Heart left ventricle (tissue), 16 donors: ENCODE data around the gene SEC14L3. TPM values are rescaled to one million over a fixed set of nuclear protein-coding genes. Genes with fewer than 3 reads are reported as not detected.
A peak's percentile ranks its signal among the peaks of the same experiment; 100 is the strongest.

Experiments
- ATAC-seq, 4 donors: fragments of 200-7000 bp; cut with Tn5 transposase; one replicate each; pipeline ENCODE4 v1.9.1; 2020 to 2022; ENCODE audit warnings: moderate library complexity in 4 of 4, mild to moderate bottlenecking in 3 of 4, moderate number of reproducible peaks in 1 of 4
- DNase-seq, 5 donors: peaks; one replicate each; pipeline ENCODE4 v3.0.0-alpha.2; 2020
- H3K27ac ChIP-seq, 12 donors: fragments of 200-600 bp; sonication (generic) in 4 of 12; one replicate each; pipeline versions ENCODE4 v1.5.0 to v1.8.0; 2016 to 2022; ENCODE audit warnings: mild to moderate bottlenecking in 2 of 12
- H3K27me3 ChIP-seq, 9 donors: fragments of 200-600 bp; sonication (generic) in 2 of 9; one replicate each; pipeline versions ENCODE4 v1.5.1 to v1.8.0; 2016 to 2022; ENCODE audit warnings: mild to moderate bottlenecking in 3 of 9
- H3K36me3 ChIP-seq, 9 donors: fragments of 200-600 bp; sonication (generic) in 2 of 9; one replicate each; pipeline versions ENCODE4 v1.5.0 to v1.8.0; 2018 to 2022; ENCODE audit warnings: mild to moderate bottlenecking in 2 of 9
- H3K4me1 ChIP-seq, 12 donors: fragments of 200-600 bp; sonication (generic) in 4 of 12; one replicate each; pipeline versions ENCODE4 v1.5.0 to v1.8.0; 2016 to 2022; ENCODE audit warnings: mild to moderate bottlenecking in 3 of 12
- H3K4me3 ChIP-seq, 12 donors: fragments of 200-600 bp; sonication (generic) in 4 of 12; one replicate each; pipeline versions ENCODE4 v1.5.0 to v1.8.0; 2017 to 2022; ENCODE audit warnings: mild to moderate bottlenecking in 9 of 12, moderate library complexity in 4 of 12
- H3K9me3 ChIP-seq, 12 donors: fragments of 200-600 bp; sonication (generic) in 4 of 12; one replicate each; pipeline versions ENCODE4 v1.5.0 to v1.8.0; 2016 to 2022; ENCODE audit warnings: mild to moderate bottlenecking in 1 of 12
- CTCF ChIP-seq, 12 donors: fragments of 200-600 bp; sonication (generic) in 4 of 12; IDR thresholded peaks; one replicate each; pipeline versions ENCODE4 v1.5.0 to v1.8.0; 2018 to 2022; ENCODE audit warnings: antibody characterized with exemption in 12 of 12, mild to moderate bottlenecking in 5 of 12
- POLR2A ChIP-seq, 2 donors: fragments of 450-650 bp; IDR thresholded peaks; one replicate each; pipeline ENCODE4 v1.6.1; 2017; ENCODE audit warnings: antibody characterized with exemption in 2 of 2, mild to moderate bottlenecking in 2 of 2, moderate library complexity in 2 of 2
- WGBS, 4 donors: extraction: QIAGEN DNeasy Blood & Tissue Kit in 2 of 4; methylation state at CpG; one replicate each; pipeline versions ENCODE4 v1.1.5 to v1.1.7; 2013 to 2018; 5-methylcytosine and 5-hydroxymethylcytosine counted together
- intact Hi-C, 10 donors: fragments of 100-400 bp; cut with DNase I; formaldehyde crosslinking; loops; one replicate each; pipeline versions ENCODE4 v1.11.1 to v1.14.2; 2022
- polyA plus RNA-seq, 2 donors: library from polyadenylated mRNA; stranded (reverse); fragments of 200-250 nt; gene quantifications; one replicate each; pipeline ENCODE4 v1.2.3, GENCODE V29; 2013
- total RNA-seq, 9 donors: library from RNA; depleted of rRNA in 2 of 9; stranded (reverse); fragments of >200 nt in 2 of 9; fragmentation: NEBNext Ultra II Directional in 3 of 9; extraction: Animal tissue kit (Norgen Biotek cat#: 25700) in 3 of 9; gene quantifications; one replicate each; pipeline versions ENCODE4 v1.1.0 to v1.2.4, GENCODE V29; 2016 to 2023
- donor health status: ischemic (EF 13 %, LVEDD 7.1; RV severe dilation, severe dysfunction).
- donor health status: healthy with polysubstance abuse.
- donor health status: DM: no; HTN: yes; CAD: no.
- donor health status: DM: no; HTN: no; CAD: no.
- donor health status: ischemic (EF 25% LVEDD 6.9; RV normal size, moderate dysfunction).
- donor health status: ischemic (EF 25% LVEDD 5.7; RV mildly dilated, moderate dysfunction).
- donor health status: healthy.
- donor health status: DM: yes; HTN: yes; CAD: no.
- donor health status: ischemic (EF 35%, LVEDD 5.7; RV mildly dilated, moderate dysfunction).
- donor health status: nonischemic (EF 11% LVEDD 7.7; RV severe dilation, severe dysfunction).
- donor health status: DM: yes; HTN: yes; CAD: no.
- donor health status: PGD.
- donor health status: ischemic (EF 29% LVEDD 5.4; RV normal size, mild dysfunction).
- donor health status: nonischemic (EF 23%, LVEDD 6.1; RV moderate dilation, normal function).

SEC14L3 gene
- total and polyA plus RNA-seq, 11 donors, result not detected

- intact Hi-C loops, result loop anchor here in 4 of 10 donors (5.0 to 10.0 kb wide), 3 partner anchors 160 to 180 kb away; partner anchors contain the start of genes TCN2 (in 2 of the 4) and PES1 (in 1 of the 4)
- H3K27ac ChIP-seq, result peak overlapping the region in 10 of 12 donors; percentile 53 to 98 (median 76)
Observed at GRCh38 chr22:30425327-30425615, 46.5 kb downstream of the SEC14L3 start.

DNA sequence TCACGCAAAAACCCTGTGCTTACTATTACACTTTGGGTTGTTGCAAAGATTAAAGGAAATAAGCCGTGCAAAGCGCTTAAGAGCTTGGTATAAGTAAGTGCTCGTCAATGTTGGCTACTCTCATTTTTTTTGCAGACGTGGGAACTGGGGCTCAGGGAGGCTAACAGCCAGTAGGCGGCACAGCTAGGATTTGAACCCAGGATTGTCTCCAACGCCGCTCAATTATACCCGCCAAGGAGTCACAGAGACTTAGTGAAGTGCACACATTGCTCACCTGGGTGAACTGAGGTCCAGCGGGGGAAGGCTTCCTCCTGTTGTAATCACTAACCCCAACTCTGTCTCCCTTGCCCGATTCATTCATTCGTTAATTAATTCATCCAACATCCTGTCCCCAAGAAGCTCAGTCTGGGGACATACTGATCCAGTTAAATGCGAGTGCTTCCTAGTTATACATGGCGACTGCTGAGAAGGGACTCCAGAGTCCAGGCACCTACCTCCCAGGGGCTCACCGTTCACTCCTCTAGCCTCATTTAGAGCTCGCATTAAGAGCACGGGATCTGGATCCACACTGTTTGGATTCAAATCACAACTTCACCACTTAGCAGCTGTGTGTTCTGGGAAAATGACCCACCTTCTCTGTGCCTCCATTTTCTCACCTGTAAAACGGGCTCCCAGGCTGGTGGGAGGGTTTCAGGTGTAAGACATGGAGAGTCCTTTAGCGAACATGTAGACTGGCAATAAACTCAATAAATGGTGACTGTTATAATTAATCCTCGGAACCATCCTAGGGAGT, 47.1 kb downstream of the SEC14L3 start:
- TF ChIP-seq CTCF (IDR thresholded peaks at IDR 0.05) (no peak), POLR2A (IDR thresholded peaks at IDR 0.05) (no peak)
- WGBS, 4 donors, result 47 to 51% (median 48%) methylated on average over 20 of the region's 20 CpGs
- Histone ChIP-seq H3K27me3 (no peaks in the 10 kb centered on the region), H3K9me3 (no peaks in the 10 kb centered on the region), H3K27ac (peak overlapping the region in 11 of 12 donors; percentile 89 to 99 (median 97)), H3K4me1 (peaks cover 4 to 54% (median 33%) of the 10 kb centered on the region in 12 donors), H3K4me3 (peak overlapping the region; percentile 41 to 88 (median 73)), H3K36me3 (peaks cover 0 to 18% (median 4%) of the 10 kb centered on the region in 9 donors)
- intact Hi-C loops, result loop anchor here in 4 of 10 donors (1.0 to 10.0 kb wide), 4 partner anchors 136 to 180 kb away; partner anchors contain the start of genes TCN2 (in 2 of the 4) and PES1 (in 1 of the 4)
- DNase-seq (no peak), ATAC-seq (no peak)

More at GRCh38 chr22:30425327-30425615, 46.5 kb downstream of the SEC14L3 start:
- DNase-seq (no peak), ATAC-seq (no peak)
- TF ChIP-seq CTCF (IDR thresholded peaks at IDR 0.05), result no peak
- no peak for TF ChIP-seq POLR2A (IDR thresholded peaks at IDR 0.05)
- H3K4me1 ChIP-seq, result peaks cover 4 to 53% (median 33%) of the 10 kb centered on the region in 12 donors
- H3K9me3 ChIP-seq, result no peaks in the 10 kb centered on the region
- WGBS, 4 donors, result 6 to 13% (median 9%) methylated on average over 9 of the region's 9 CpGs
- H3K36me3 ChIP-seq, result peaks cover 0 to 14% (median 4%) of the 10 kb centered on the region in 9 donors
- H3K27me3 ChIP-seq, result no peaks in the 10 kb centered on the region
- peak overlapping the region; percentile 53 to 88 (median 73) for H3K4me3 ChIP-seq

DNA sequence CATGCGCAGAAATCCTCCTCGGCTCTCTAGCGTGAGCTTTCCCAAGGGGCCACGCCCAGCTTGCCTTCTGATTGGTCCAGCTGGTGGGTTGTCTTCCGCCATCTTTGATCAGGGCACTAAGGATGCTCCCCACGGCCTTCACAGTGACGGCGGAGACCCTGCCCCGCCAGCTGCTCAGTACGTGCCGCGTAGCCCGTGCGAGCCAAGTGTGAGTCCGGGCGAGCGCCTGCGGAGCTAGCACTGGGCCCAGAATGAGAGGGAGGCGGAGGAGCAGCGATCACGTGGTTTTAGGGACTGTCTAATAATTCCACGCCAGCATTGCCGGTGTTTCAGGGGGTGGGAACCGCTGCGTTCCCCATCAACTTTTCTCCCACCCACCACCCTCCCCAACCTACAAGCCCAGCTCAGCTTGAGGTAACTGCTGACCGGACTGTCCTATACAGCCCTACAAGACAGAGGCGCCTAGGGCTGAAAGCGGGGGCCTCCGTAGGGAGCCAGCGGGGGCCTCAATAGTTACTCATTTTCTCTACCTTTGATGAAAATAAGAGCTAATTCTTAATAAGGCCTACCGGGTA, 47.8 kb downstream of the SEC14L3 start:
- H3K9me3 ChIP-seq, result no peaks in the 10 kb centered on the region
- peak; percentile 99 to 100 (median 99) for DNase-seq
- intact Hi-C loops, result loop anchor here in 3 of 10 donors (1.0 to 10.0 kb wide), 3 partner anchors 136 to 181 kb away; partner anchors contain the start of gene TCN2 (in 2 of the 3)
- WGBS, 4 donors, result 2 to 3% (median 3%) methylated on average over 31 of the region's 31 CpGs
- peak overlapping the region; percentile 87 to 99 (median 96) for H3K27ac ChIP-seq
- ATAC-seq, result peak; percentile 90 to 96 (median 94)
- no peaks in the 10 kb centered on the region for H3K27me3 ChIP-seq
- H3K4me1 ChIP-seq, result peaks cover 4 to 54% (median 33%) of the 10 kb centered on the region in 12 donors
- no peak for TF ChIP-seq CTCF (IDR thresholded peaks at IDR 0.05)
- peak in 1 of 2 donors; percentile 58 for TF ChIP-seq POLR2A (IDR thresholded peaks at IDR 0.05)
- H3K4me3 ChIP-seq, result peak overlapping the region; percentile 41 to 88 (median 71)
- H3K36me3 ChIP-seq, result peaks cover 0 to 25% (median 9%) of the 10 kb centered on the region in 9 donors
